SJSA1 (cell line): ENCODE measurements around the gene PRPH. TPM values are rescaled to one million over a fixed set of nuclear protein-coding genes. Genes with fewer than 3 reads are reported as not detected.
"Not testable (repeated sequence)": the region's sequence is repeated elsewhere in the genome, so short reads cannot be mapped to it uniquely, and the experiment has no call there.

Experiments used
- DNase-seq, 2 experiments: peaks; one replicate each; pipeline ENCODE4 v3.0.0-alpha.2; 2015 to 2020; ENCODE audit warnings: low spot score in 2 of 2, low read depth in 1 of 2
- H3K27ac ChIP-seq: fragments of 250-450 bp; sonication (Bioruptor Pico); 2 replicates; pipeline ENCODE4 v1.5.1; 2020; ENCODE audit warnings: mild to moderate bottlenecking, moderate library complexity
- H3K27me3 ChIP-seq: fragments of 250-450 bp; sonication (Bioruptor Pico); replicated peaks from 2 replicates; pipeline ENCODE4 v1.5.1; 2020; ENCODE audit warnings: mild to moderate bottlenecking, moderate library complexity
- H3K36me3 ChIP-seq: fragments of 250-450 bp; sonication (Bioruptor Pico); 2 replicates; pipeline ENCODE4 v1.5.1; 2020; ENCODE audit warnings: mild to moderate bottlenecking
- H3K4me1 ChIP-seq: fragments of 250-450 bp; sonication (Bioruptor Pico); replicated peaks from 2 replicates; pipeline ENCODE4 v1.6.1; 2021; ENCODE audit warnings: mild to moderate bottlenecking
- H3K4me3 ChIP-seq: fragments of 250-450 bp; sonication (Bioruptor Pico); 2 replicates; pipeline ENCODE4 v1.5.1; 2020; ENCODE audit warnings: mild to moderate bottlenecking
- H3K9me3 ChIP-seq: fragments of 250-450 bp; sonication (Bioruptor Pico); replicated peaks from 2 replicates; pipeline ENCODE4 v1.5.1; 2020; ENCODE audit warnings: mild to moderate bottlenecking
- total RNA-seq: library from RNA; depleted of rRNA; stranded (reverse); fragments of >200 nt; shearing (Covaris generic); gene quantifications from 2 replicates; pipeline ENCODE4 v1.2.3, GENCODE V29; 2014

Gene PRPH
- total RNA-seq, 1 experiment from 2014 or later, result not detected

- H3K4me1 ChIP-seq, result peaks cover 8% of the 10 kb centered on the region
- H3K4me3 ChIP-seq, result no peak overlapping the region
- no peak for DNase-seq
- H3K27me3 ChIP-seq, result no peaks in the 10 kb centered on the region
- no peaks in the 10 kb centered on the region for H3K9me3 ChIP-seq
- no peaks in the 10 kb centered on the region for H3K36me3 ChIP-seq
- no peak overlapping the region for H3K27ac ChIP-seq
These were observed 3.2 kb downstream of the PRPH start for GRCh38 chr12:49298160-49298559.

GRCh38 chr12:49301760-49302159 is 6.8 kb downstream of the PRPH start:
- no peaks in the 10 kb centered on the region for H3K27me3 ChIP-seq
- no peaks in the 10 kb centered on the region for H3K36me3 ChIP-seq
- no peak overlapping the region for H3K27ac ChIP-seq
- peaks cover 6% of the 10 kb centered on the region for H3K4me1 ChIP-seq
- DNase-seq, result no peak
- no peaks in the 10 kb centered on the region for H3K9me3 ChIP-seq
- H3K4me3 ChIP-seq, result no peak overlapping the region

- H3K4me3 ChIP-seq, result no peak overlapping the region
- no peaks in the 10 kb centered on the region for H3K9me3 ChIP-seq
- H3K27ac ChIP-seq, result no peak overlapping the region
- H3K4me1 ChIP-seq, result no peaks in the 10 kb centered on the region
- H3K36me3 ChIP-seq, result no peaks in the 10 kb centered on the region
- no peak for DNase-seq
- H3K27me3 ChIP-seq, result no peaks in the 10 kb centered on the region
These were observed 9.2 kb downstream of the PRPH start for GRCh38 chr12:49304161-49304560.

GRCh38 chr12:49305762-49306510 is 11.0 kb downstream of the PRPH start:
- DNase-seq, result no peak
- Histone ChIP-seq H3K36me3 (no peaks in the 10 kb centered on the region), H3K4me3 (no peak overlapping the region)

GRCh38 chr12:49309386-49309785 is 14.4 kb downstream of the PRPH start:
- Histone ChIP-seq H3K36me3 (no peaks in the 10 kb centered on the region), H3K4me3 (no peak overlapping the region), H3K9me3 (no peaks in the 10 kb centered on the region), H3K27me3 (no peaks in the 10 kb centered on the region), H3K27ac (no peak overlapping the region), H3K4me1 (no peaks in the 10 kb centered on the region)
- DNase-seq, result no peak

More at GRCh38 chr12:49305762-49306510, 11.0 kb downstream of the PRPH start:
- Histone ChIP-seq H3K9me3 (no peaks in the 10 kb centered on the region), H3K27me3 (no peaks in the 10 kb centered on the region), H3K4me1 (no peaks in the 10 kb centered on the region), H3K27ac (no peak overlapping the region)

GRCh38 chr12:49310451-49311000 is 15.6 kb downstream of the PRPH start:
- H3K27ac ChIP-seq, H3K4me3 ChIP-seq, H3K36me3 ChIP-seq, H3K27me3 ChIP-seq, H3K9me3 ChIP-seq, H3K4me1 ChIP-seq, DNase-seq: not testable (repeated sequence)

GRCh38 chr12:49314811-49315210 is 19.9 kb downstream of the PRPH start:
- Histone ChIP-seq H3K36me3 (no peaks in the 10 kb centered on the region), H3K4me1 (no peaks in the 10 kb centered on the region), H3K27ac (no peak overlapping the region), H3K27me3 (no peaks in the 10 kb centered on the region), H3K4me3 (no peak overlapping the region), H3K9me3 (no peaks in the 10 kb centered on the region)
- no peak for DNase-seq

- H3K27me3 ChIP-seq, H3K4me3 ChIP-seq, H3K36me3 ChIP-seq, H3K27ac ChIP-seq, DNase-seq, H3K9me3 ChIP-seq, H3K4me1 ChIP-seq: not testable (repeated sequence)
These were observed 22.2 kb downstream of the PRPH start for GRCh38 chr12:49317118-49317517.

- DNase-seq, H3K4me3 ChIP-seq, H3K9me3 ChIP-seq, H3K4me1 ChIP-seq, H3K27ac ChIP-seq, H3K27me3 ChIP-seq: not testable (repeated sequence)
- H3K36me3 ChIP-seq, result peaks cover 18% of the 10 kb centered on the region
These were observed 25.6 kb downstream of the PRPH start for GRCh38 chr12:49320411-49321103.

GRCh38 chr12:49322367-49322707 is 27.4 kb downstream of the PRPH start:
- Histone ChIP-seq H3K27ac (peak overlapping the region; percentile 79), H3K27me3 (no peaks in the 10 kb centered on the region), H3K36me3 (peaks cover 36% of the 10 kb centered on the region), H3K9me3 (no peaks in the 10 kb centered on the region), H3K4me3 (peak overlapping the region; percentile 60), H3K4me1 (peaks cover 8% of the 10 kb centered on the region)
- DNase-seq, result no peak

- peak; percentile 98 for DNase-seq
- Histone ChIP-seq H3K36me3 (peaks cover 41% of the 10 kb centered on the region), H3K4me1 (peaks cover 8% of the 10 kb centered on the region), H3K4me3 (peak within 1 kb of the TSS; percentile 60), H3K27me3 (no peaks in the 10 kb centered on the region), H3K9me3 (no peaks in the 10 kb centered on the region), H3K27ac (peak within 1 kb of the TSS; percentile 79)
These were observed 28.0 kb downstream of the PRPH start, which contains the start of gene TROAP for GRCh38 chr12:49322708-49323523. TSS of gene TROAP (plus strand) at chr12:49323255. CDS start at chr12:49323609, 354 bp downstream.

- H3K4me3 ChIP-seq, result peak overlapping the region; percentile 60
- peaks cover 8% of the 10 kb centered on the region for H3K4me1 ChIP-seq
- no peak for DNase-seq
- H3K27me3 ChIP-seq, result no peaks in the 10 kb centered on the region
- H3K36me3 ChIP-seq, result peaks cover 48% of the 10 kb centered on the region
- H3K9me3 ChIP-seq, result no peaks in the 10 kb centered on the region
- peak overlapping the region; percentile 59 for H3K27ac ChIP-seq
These were observed 28.7 kb downstream of the PRPH start for GRCh38 chr12:49323524-49324097.

GRCh38 chr12:49325606-49326005 is 30.7 kb downstream of the PRPH start:
- peaks cover 66% of the 10 kb centered on the region for H3K36me3 ChIP-seq
- peaks cover 8% of the 10 kb centered on the region for H3K4me1 ChIP-seq
- no peak overlapping the region for H3K27ac ChIP-seq
- H3K9me3 ChIP-seq, result no peaks in the 10 kb centered on the region
- no peak overlapping the region for H3K4me3 ChIP-seq
- no peak for DNase-seq
- no peaks in the 10 kb centered on the region for H3K27me3 ChIP-seq
